IPS-20b (cell line): Measurements from ENCODE around the gene CSE1L.
A peak's percentile ranks its signal among the peaks of the same experiment; 100 is the strongest.
"Not testable (repeated sequence)": the region's sequence is repeated elsewhere in the genome, so short reads cannot be mapped to it uniquely, and the experiment has no call there.

Experiments used
- H3K27ac ChIP-seq: one replicate; pipeline ENCODE4 v1.5.1; 2013; ENCODE audit warnings: low read length
- H3K27me3 ChIP-seq: 2 replicates; pipeline ENCODE4 v1.6.1; 2013; ENCODE audit warnings: mild to moderate bottlenecking, low read length, inconsistent platforms; ENCODE audit not compliant: insufficient read depth
- H3K36me3 ChIP-seq: 2 replicates; pipeline ENCODE4 v1.6.1; 2013; ENCODE audit warnings: low read depth, mild to moderate bottlenecking, inconsistent platforms, low read length, moderate library complexity; ENCODE audit not compliant: insufficient read depth
- H3K4me1 ChIP-seq: 2 replicates; pipeline ENCODE4 v1.6.1; 2013; ENCODE audit warnings: mild to moderate bottlenecking, control low read depth, inconsistent platforms, low read length, moderate library complexity; ENCODE audit not compliant: insufficient read depth
- H3K4me3 ChIP-seq: 2 replicates; pipeline ENCODE4 v1.5.1; 2013; ENCODE audit warnings: mild to moderate bottlenecking, low read length, inconsistent platforms
- H3K9ac ChIP-seq: 2 replicates; pipeline ENCODE4 v1.6.1; 2013; ENCODE audit warnings: low read depth, mild to moderate bottlenecking, inconsistent platforms, low read length, moderate library complexity
- H3K9me3 ChIP-seq: 2 replicates; pipeline ENCODE4 v1.6.1; 2013; ENCODE audit warnings: mild to moderate bottlenecking, low read depth, low read length, inconsistent platforms; ENCODE audit not compliant: insufficient read depth

The CSE1L gene, protein sequence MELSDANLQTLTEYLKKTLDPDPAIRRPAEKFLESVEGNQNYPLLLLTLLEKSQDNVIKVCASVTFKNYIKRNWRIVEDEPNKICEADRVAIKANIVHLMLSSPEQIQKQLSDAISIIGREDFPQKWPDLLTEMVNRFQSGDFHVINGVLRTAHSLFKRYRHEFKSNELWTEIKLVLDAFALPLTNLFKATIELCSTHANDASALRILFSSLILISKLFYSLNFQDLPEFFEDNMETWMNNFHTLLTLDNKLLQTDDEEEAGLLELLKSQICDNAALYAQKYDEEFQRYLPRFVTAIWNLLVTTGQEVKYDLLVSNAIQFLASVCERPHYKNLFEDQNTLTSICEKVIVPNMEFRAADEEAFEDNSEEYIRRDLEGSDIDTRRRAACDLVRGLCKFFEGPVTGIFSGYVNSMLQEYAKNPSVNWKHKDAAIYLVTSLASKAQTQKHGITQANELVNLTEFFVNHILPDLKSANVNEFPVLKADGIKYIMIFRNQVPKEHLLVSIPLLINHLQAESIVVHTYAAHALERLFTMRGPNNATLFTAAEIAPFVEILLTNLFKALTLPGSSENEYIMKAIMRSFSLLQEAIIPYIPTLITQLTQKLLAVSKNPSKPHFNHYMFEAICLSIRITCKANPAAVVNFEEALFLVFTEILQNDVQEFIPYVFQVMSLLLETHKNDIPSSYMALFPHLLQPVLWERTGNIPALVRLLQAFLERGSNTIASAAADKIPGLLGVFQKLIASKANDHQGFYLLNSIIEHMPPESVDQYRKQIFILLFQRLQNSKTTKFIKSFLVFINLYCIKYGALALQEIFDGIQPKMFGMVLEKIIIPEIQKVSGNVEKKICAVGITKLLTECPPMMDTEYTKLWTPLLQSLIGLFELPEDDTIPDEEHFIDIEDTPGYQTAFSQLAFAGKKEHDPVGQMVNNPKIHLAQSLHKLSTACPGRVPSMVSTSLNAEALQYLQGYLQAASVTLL

GRCh38 chr20:49046087-49046900 lies at the start of gene CSE1L:
TSS of gene CSE1L (plus strand) at chr20:49046312. CDS start at chr20:49058464, 12,152 bp downstream.
- Histone ChIP-seq H3K9ac (peak within 1 kb of the TSS; percentile 100), H3K27ac (peak within 1 kb of the TSS; percentile 99), H3K9me3 (no peaks in the 10 kb centered on the region), H3K4me1 (peaks cover 7% of the 10 kb centered on the region; the same call in 1 of the 2 replicates), H3K36me3 (peaks cover 33% of the 10 kb centered on the region), H3K4me3 (peak within 1 kb of the TSS; percentile 98), H3K27me3 (no peaks in the 10 kb centered on the region)

DNA sequence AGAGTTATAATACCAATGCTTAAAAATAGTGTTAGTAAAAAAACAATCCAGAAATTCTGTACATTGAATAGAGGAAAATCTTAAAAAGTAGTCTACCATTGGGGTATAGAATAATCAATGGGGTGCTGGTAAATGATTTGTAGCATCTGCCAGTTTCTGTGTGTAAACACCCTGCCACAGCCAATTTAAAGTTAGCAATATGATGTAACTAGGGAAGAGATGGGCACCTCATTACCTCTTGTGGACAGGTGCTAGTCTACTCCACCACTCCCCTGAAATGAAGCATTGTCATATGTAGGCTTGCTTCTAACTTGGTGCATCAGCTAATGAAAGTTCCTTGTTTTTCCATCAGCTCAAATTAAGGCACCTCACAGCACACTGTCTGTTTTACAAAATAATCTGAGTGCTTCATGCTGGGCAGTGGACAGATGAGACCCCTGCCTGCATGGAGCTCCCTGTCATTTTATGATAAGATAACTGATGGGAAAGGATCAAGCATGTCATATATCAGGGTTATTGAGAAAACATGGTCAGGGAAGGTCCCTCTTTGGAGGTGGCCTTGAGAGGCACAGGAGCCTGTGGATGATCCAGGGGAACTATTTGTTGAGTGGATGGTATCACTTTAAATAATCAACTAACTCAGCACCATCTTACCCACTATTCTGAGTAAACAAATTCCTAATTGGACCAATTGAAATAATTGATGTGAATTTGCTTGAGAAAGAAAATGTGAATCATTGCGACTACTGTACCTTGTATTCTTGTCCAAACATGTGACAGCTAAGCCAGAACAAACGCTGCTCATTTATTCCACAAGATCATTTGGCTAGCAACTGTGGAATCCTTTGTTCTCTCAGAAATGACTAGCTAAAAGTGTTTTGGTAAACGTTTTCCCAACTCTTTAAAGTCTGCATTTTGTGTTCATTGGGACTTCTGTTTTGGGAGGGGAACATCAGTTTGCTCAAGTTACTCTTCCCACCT lies 45.9 kb upstream of the CSE1L start:
- no peaks in the 10 kb centered on the region for H3K27me3 ChIP-seq
- no peak overlapping the region for H3K9ac ChIP-seq
- no peak overlapping the region for H3K27ac ChIP-seq
- no peak overlapping the region for H3K4me3 ChIP-seq
- H3K36me3 ChIP-seq, result peaks cover 59% of the 10 kb centered on the region
- H3K9me3 ChIP-seq, result no peaks in the 10 kb centered on the region
- H3K4me1 ChIP-seq, result no peaks in the 10 kb centered on the region

DNA sequence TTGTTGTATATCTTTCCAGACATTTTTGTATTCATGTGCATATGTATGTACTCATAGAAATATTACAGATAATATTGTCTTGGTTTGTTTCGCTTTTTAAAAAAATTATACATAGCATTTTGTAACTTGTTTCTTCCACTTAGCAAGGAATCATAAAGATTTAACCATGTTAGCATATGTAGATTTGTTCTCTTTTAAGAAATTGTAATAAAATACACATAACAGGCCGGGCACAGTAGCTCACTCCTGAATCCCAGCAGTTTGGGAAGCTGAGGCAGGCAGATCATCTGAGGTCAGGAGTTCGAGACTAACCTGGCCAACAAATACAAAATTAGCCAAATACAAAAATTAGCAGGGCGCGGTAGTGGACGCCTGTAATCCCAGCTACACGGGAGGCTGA lies 44.4 kb upstream of the CSE1L start:
- H3K4me3 ChIP-seq, result no peak overlapping the region
- H3K27me3 ChIP-seq, result no peaks in the 10 kb centered on the region
- peaks cover 55% of the 10 kb centered on the region for H3K36me3 ChIP-seq
- H3K4me1 ChIP-seq, result no peaks in the 10 kb centered on the region
- no peak overlapping the region for H3K9ac ChIP-seq
- no peaks in the 10 kb centered on the region for H3K9me3 ChIP-seq
- no peak overlapping the region for H3K27ac ChIP-seq

DNA sequence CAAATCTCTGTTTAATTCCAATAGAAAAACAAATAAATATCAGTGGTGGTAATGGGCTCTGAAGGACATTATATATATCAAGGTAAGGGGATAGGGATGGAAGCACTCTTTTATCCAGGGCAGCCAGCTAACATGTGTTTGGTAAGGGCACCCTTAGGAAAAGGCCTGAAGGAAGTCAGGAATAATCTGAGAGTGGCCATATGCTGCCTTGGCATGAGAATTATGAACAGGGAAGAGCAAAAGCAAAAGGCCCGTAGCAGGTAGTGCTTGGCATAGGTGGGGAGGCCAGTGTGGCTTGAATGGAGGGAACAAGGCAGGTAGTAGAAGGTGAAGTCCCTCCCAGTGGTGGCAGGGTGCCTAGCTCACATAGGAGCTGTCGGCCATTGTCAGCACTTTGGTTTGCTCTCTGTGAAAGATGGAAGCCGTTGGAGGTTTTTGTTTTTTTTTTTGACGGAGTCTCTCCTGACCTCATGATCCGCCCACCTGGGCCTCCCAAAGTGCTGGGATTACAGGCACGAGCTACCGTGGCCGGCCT lies 39.6 kb upstream of the CSE1L start:
- no peak overlapping the region for H3K4me3 ChIP-seq
- H3K27ac ChIP-seq, result no peak overlapping the region
- H3K9me3 ChIP-seq, result no peaks in the 10 kb centered on the region
- no peaks in the 10 kb centered on the region for H3K4me1 ChIP-seq
- no peak overlapping the region for H3K9ac ChIP-seq
- H3K27me3 ChIP-seq, result no peaks in the 10 kb centered on the region
- H3K36me3 ChIP-seq, result peaks cover 48% of the 10 kb centered on the region

GRCh38 chr20:49009899-49010631 lies 36.0 kb upstream of the CSE1L start:
- H3K27ac ChIP-seq, result no peak overlapping the region
- H3K36me3 ChIP-seq, result peaks cover 76% of the 10 kb centered on the region
- H3K27me3 ChIP-seq, result no peaks in the 10 kb centered on the region
- no peak overlapping the region for H3K4me3 ChIP-seq
- H3K9me3 ChIP-seq, result no peaks in the 10 kb centered on the region
- no peaks in the 10 kb centered on the region for H3K4me1 ChIP-seq
- H3K9ac ChIP-seq, result no peak overlapping the region

GRCh38 chr20:49024220-49024619 lies 21.9 kb upstream of the CSE1L start:
- H3K36me3 ChIP-seq, result peaks cover 72% of the 10 kb centered on the region
- H3K4me3 ChIP-seq, result no peak overlapping the region
- H3K4me1 ChIP-seq, result no peaks in the 10 kb centered on the region
- no peak overlapping the region for H3K27ac ChIP-seq
- H3K9ac ChIP-seq, result no peak overlapping the region
- H3K27me3 ChIP-seq, result no peaks in the 10 kb centered on the region
- H3K9me3 ChIP-seq, result no peaks in the 10 kb centered on the region

GRCh38 chr20:49028177-49028576 lies 17.9 kb upstream of the CSE1L start:
- not testable (repeated sequence) for H3K4me1 ChIP-seq, H3K27me3 ChIP-seq, H3K9me3 ChIP-seq, H3K4me3 ChIP-seq, H3K9ac ChIP-seq, H3K27ac ChIP-seq
- peaks cover 62% of the 10 kb centered on the region for H3K36me3 ChIP-seq

- H3K4me1 ChIP-seq, result no peaks in the 10 kb centered on the region
- peaks cover 64% of the 10 kb centered on the region for H3K36me3 ChIP-seq
- H3K27ac ChIP-seq, result no peak overlapping the region
- H3K27me3 ChIP-seq, result no peaks in the 10 kb centered on the region
- H3K9ac ChIP-seq, result no peak overlapping the region
- H3K9me3 ChIP-seq, result no peaks in the 10 kb centered on the region
- H3K4me3 ChIP-seq, result no peak overlapping the region
Measured at GRCh38 chr20:49028684-49029083, 17.4 kb upstream of the CSE1L start.

DNA sequence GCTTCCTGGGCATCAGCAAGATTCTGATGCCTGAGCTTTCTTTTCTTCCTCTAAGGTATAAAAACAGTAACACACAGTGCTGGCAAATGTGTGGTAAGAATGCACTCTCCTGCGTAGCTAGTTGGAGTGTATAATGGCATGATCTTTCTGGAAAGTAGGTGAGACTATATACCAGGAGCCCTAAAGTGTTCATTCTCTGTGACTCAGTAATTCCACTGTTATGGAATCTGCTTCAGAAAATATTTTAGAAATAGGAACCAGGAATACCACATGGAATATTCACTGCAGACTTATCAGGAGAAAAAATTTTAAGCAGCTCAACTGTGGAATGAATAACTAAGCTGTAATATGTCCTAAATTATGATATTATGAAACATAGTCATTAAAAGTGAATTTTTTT lies 16.9 kb upstream of the CSE1L start:
- H3K36me3 ChIP-seq, result peaks cover 64% of the 10 kb centered on the region
- no peak overlapping the region for H3K9ac ChIP-seq
- H3K27ac ChIP-seq, result no peak overlapping the region
- H3K27me3 ChIP-seq, result no peaks in the 10 kb centered on the region
- H3K9me3 ChIP-seq, result no peaks in the 10 kb centered on the region
- H3K4me3 ChIP-seq, result no peak overlapping the region
- H3K4me1 ChIP-seq, result no peaks in the 10 kb centered on the region
